NCI-H1048 (cell line): Measurements from ENCODE around the gene WDR45B.
A peak's percentile ranks its signal among the peaks of the same experiment; 100 is the strongest.

Experiments
- DNase-seq: peaks from one replicate; lab custom pipeline; 2025; lab: John Stamatoyannopoulos, UW

WDR45B gene

GRCh38 chr17:82648165-82648668, at the start of gene WDR45B:
Gene WDR45B, minus strand, starts transcription at chr17:82648444. Its CDS starts 104 bp downstream, at chr17:82648340.
- peak; percentile 90 for DNase-seq

GRCh38 chr17:82697808-82698064, 49.5 kb upstream of the WDR45B start:
- no peak for DNase-seq

- no peak for DNase-seq
Observed at GRCh38 chr17:82696916-82697807, 48.9 kb upstream of the WDR45B start.

- DNase-seq, result no peak
Observed at GRCh38 chr17:82696259-82696658, 48.0 kb upstream of the WDR45B start.

GRCh38 chr17:82694647-82695046, 46.4 kb upstream of the WDR45B start:
- no peak for DNase-seq

GRCh38 chr17:82693168-82693867, 45.1 kb upstream of the WDR45B start:
- no peak for DNase-seq

GRCh38 chr17:82692268-82692667, 44.0 kb upstream of the WDR45B start:
- DNase-seq, result no peak

- no peak for DNase-seq
Observed at GRCh38 chr17:82691714-82692113, 43.5 kb upstream of the WDR45B start.

- no peak for DNase-seq
Observed at GRCh38 chr17:82690786-82691489, 42.7 kb upstream of the WDR45B start.

GRCh38 chr17:82689077-82689476, 40.8 kb upstream of the WDR45B start:
- no peak for DNase-seq

- no peak for DNase-seq
Observed at GRCh38 chr17:82687871-82688270, 39.6 kb upstream of the WDR45B start.

GRCh38 chr17:82687375-82687861, 39.2 kb upstream of the WDR45B start:
- peak; percentile 31 for DNase-seq

- no peak for DNase-seq
Observed at GRCh38 chr17:82686366-82687324, 38.4 kb upstream of the WDR45B start.

- DNase-seq, result no peak
Observed at GRCh38 chr17:82685291-82685690, 37.0 kb upstream of the WDR45B start.

GRCh38 chr17:82684228-82684841, 36.1 kb upstream of the WDR45B start:
- no peak for DNase-seq

GRCh38 chr17:82683534-82683933, 35.3 kb upstream of the WDR45B start:
- DNase-seq, result no peak

GRCh38 chr17:82681547-82681946, 33.3 kb upstream of the WDR45B start:
- DNase-seq, result no peak

- DNase-seq, result no peak
Observed at GRCh38 chr17:82679586-82680465, 31.6 kb upstream of the WDR45B start.

GRCh38 chr17:82678265-82678891, 30.1 kb upstream of the WDR45B start:
- no peak for DNase-seq
